Measurements from ENCODE around the gene SRPX.

DNA sequence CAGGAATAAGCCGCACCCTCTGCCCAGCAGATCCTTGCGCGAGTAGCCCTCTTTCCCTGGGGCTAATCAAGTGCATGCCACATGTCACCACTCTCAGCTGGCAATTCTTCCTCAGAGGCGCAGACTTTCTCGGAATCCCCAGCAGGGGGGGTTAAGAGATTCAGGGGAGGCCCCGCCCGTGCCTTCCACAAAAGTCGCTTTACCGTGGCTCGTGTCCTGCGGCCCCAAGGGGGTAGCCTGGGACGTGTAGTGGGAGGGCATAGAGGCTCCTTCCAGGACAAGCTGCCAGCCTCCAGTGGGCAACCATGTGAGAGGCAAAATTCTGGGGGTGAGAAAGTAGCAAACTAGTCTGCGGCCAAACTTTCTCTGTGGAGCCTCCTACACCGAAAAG, 652 bp downstream of the SRPX start:
- TF ChIP-seq CTCF (IDR thresholded peaks at IDR 0.05; ENCODE audit: low read length) (peak; percentile 39), EZH2phosphoT487 (IDR thresholded peaks at IDR 0.05; ENCODE audit: low read length) (no peak)
